Fibroblast of villous mesenchyme (primary cell): ENCODE results near the gene ITGB2. TPM values are rescaled to one million over a fixed set of nuclear protein-coding genes. Genes with fewer than 3 reads are reported as not detected.

Experiments used
- DNase-seq: peaks from one replicate; pipeline ENCODE4 v3.0.0-alpha.2; 2010; ENCODE audit warnings: low read depth
- H3K4me3 ChIP-seq: 2 replicates; pipeline ENCODE4 v1.5.1; 2011; ENCODE audit warnings: low read depth, mild to moderate bottlenecking, low read length
- CTCF ChIP-seq: IDR thresholded peaks from 2 replicates; pipeline ENCODE4 v1.5.1; 2012; ENCODE audit warnings: low read depth, mild to moderate bottlenecking, low read length; ENCODE audit not compliant: insufficient read depth
- total RNA-seq: library from RNA; depleted of rRNA; stranded (reverse); fragments of >200 nt; gene quantifications from 2 replicates; pipeline ENCODE4 v1.2.3, GENCODE V29; 2012

The ITGB2 gene
- total RNA-seq, 1 donor, result 0.43 TPM

- TF ChIP-seq CTCF, result no peak
- DNase-seq, result no peak
- no peak overlapping the region for H3K4me3 ChIP-seq
Observed at GRCh38 chr21:44847261-44848056, 73.2 kb downstream of the ITGB2 start.

GRCh38 chr21:44846485-44847260 lies 74.0 kb downstream of the ITGB2 start:
- no peak for TF ChIP-seq CTCF
- peak; percentile 68 for DNase-seq
- peak overlapping the region; percentile 51 for H3K4me3 ChIP-seq

- no peak for TF ChIP-seq CTCF
- H3K4me3 ChIP-seq, result peak overlapping the region; percentile 51
- DNase-seq, result no peak
Observed at GRCh38 chr21:44846224-44846484, 74.5 kb downstream of the ITGB2 start.

GRCh38 chr21:44845418-44846223 lies 75.1 kb downstream of the ITGB2 start:
- peak; percentile 82 for DNase-seq
- H3K4me3 ChIP-seq, result peak overlapping the region; percentile 51
- peak; percentile 49 for TF ChIP-seq CTCF

GRCh38 chr21:44844256-44844655 lies 76.4 kb downstream of the ITGB2 start:
- DNase-seq, result no peak
- H3K4me3 ChIP-seq, result no peak overlapping the region
- TF ChIP-seq CTCF, result no peak

GRCh38 chr21:44842721-44843445 lies 77.8 kb downstream of the ITGB2 start:
- H3K4me3 ChIP-seq, result no peak overlapping the region
- TF ChIP-seq CTCF, result no peak
- no peak for DNase-seq
